Heart right ventricle (tissue), 16 donors: ENCODE measurements around the gene TNFRSF8. TPM values are rescaled to one million over a fixed set of nuclear protein-coding genes. Genes with fewer than 3 reads are reported as not detected.
A peak's percentile ranks its signal among the peaks of the same experiment; 100 is the strongest.
"Not testable (repeated sequence)": the region's sequence is repeated elsewhere in the genome, so short reads cannot be mapped to it uniquely, and the experiment has no call there.

Source experiments
- ATAC-seq, 8 donors: fragments of 200-7000 bp; cut with Tn5 transposase; one replicate each; pipeline ENCODE4 v1.9.1; 2020; ENCODE audit warnings: mild to moderate bottlenecking in 8 of 8, moderate library complexity in 8 of 8, moderate number of reproducible peaks in 1 of 8
- DNase-seq, 2 donors: peaks; one replicate each; pipeline ENCODE4 v3.0.0-alpha.2; 2020
- H3K27ac ChIP-seq, 10 donors: fragments of 200-600 bp; sonication (generic) in 2 of 10; one replicate each; pipeline versions ENCODE4 v1.5.0 to v1.8.0; 2020 to 2022; ENCODE audit warnings: mild to moderate bottlenecking in 3 of 10
- H3K27me3 ChIP-seq, 7 donors: fragments of 200-600 bp; one replicate each; pipeline ENCODE4 v1.8.0; 2021 to 2022; ENCODE audit warnings: mild to moderate bottlenecking in 2 of 7
- H3K36me3 ChIP-seq, 9 donors: fragments of 200-600 bp; sonication (generic) in 1 of 9; one replicate each; pipeline versions ENCODE4 v1.5.0 to v1.8.0; 2020 to 2022; ENCODE audit warnings: mild to moderate bottlenecking in 2 of 9
- H3K4me1 ChIP-seq, 9 donors: fragments of 200-600 bp; sonication (generic) in 1 of 9; one replicate each; pipeline versions ENCODE4 v1.5.0 to v1.8.0; 2020 to 2022; ENCODE audit warnings: mild to moderate bottlenecking in 4 of 9
- H3K4me3 ChIP-seq, 10 donors: fragments of 200-600 bp; sonication (generic) in 2 of 10; one replicate each; pipeline versions ENCODE4 v1.5.0 to v1.8.0; 2020 to 2022; ENCODE audit warnings: mild to moderate bottlenecking in 7 of 10, moderate library complexity in 2 of 10
- H3K9me3 ChIP-seq, 11 donors: fragments of 200-600 bp in 10 of 11; sonication (generic) in 2 of 11; one replicate each; pipeline versions ENCODE4 v1.5.0 to v1.8.0; 2013 to 2022; ENCODE audit warnings: mild to moderate bottlenecking in 2 of 11, control low read depth in 1 of 11, moderate library complexity in 1 of 11
- WGBS, 2 donors: extraction: QIAGEN DNeasy Blood & Tissue Kit; methylation state at CpG; one replicate each; pipeline ENCODE4 v1.1.7; 2013; ENCODE audit warnings: inconsistent platforms in 1 of 2; 5-methylcytosine and 5-hydroxymethylcytosine counted together
- intact Hi-C, 10 donors: fragments of 100-400 bp; cut with DNase I; formaldehyde crosslinking; loops; one replicate each; pipeline versions ENCODE4 v1.11.1 to v1.14.2; 2022
- polyA plus RNA-seq, 2 donors: library from polyadenylated mRNA; stranded (reverse); fragments of 200-250 nt; gene quantifications; one replicate each; pipeline ENCODE4 v1.2.3, GENCODE V29; 2013
- total RNA-seq, 10 donors: library from RNA; stranded (reverse); fragmentation: NEBNext Ultra II Directional in 3 of 10; extraction: Animal tissue kit (Norgen Biotek cat#: 25700) in 3 of 10; gene quantifications; one replicate each; pipeline versions ENCODE4 v1.2.1 to v1.2.4, GENCODE V29; 2021 to 2023
- TF ChIP-seq, protein P1 (sequence below), 9 donors: fragments of 200-600 bp; sonication (generic) in 2 of 9; IDR thresholded peaks; one replicate each; pipeline versions ENCODE4 v1.5.0 to v1.8.0; 2021 to 2022; ENCODE audit warnings: antibody characterized with exemption in 9 of 9, mild to moderate bottlenecking in 5 of 9, moderate library complexity in 1 of 9
- donor health status: Arrhythmogenic right ventricular cardiomyopathy.
- donor health status: ischemic (EF 13 %, LVEDD 7.1; RV severe dilation, severe dysfunction).
- donor health status: healthy with polysubstance abuse.
- donor health status: DM: no; HTN: yes; CAD: no.
- donor health status: DM: no; HTN: no; CAD: no.
- donor health status: ischemic (EF 25% LVEDD 6.9; RV normal size, moderate dysfunction).
- donor health status: ischemic (EF 25% LVEDD 5.7; RV mildly dilated, moderate dysfunction).
- donor health status: healthy.
- donor health status: DM: yes; HTN: yes; CAD: no.
- donor health status: Ischemic cardiomyopathy.
- donor health status: ischemic (EF 35%, LVEDD 5.7; RV mildly dilated, moderate dysfunction).
- donor health status: nonischemic (EF 11% LVEDD 7.7; RV severe dilation, severe dysfunction).
- donor health status: DM: yes; HTN: yes; CAD: no.
- donor health status: PGD.
- donor health status: ischemic (EF 29% LVEDD 5.4; RV normal size, mild dysfunction).
- donor health status: nonischemic (EF 23%, LVEDD 6.1; RV moderate dilation, normal function).

TNFRSF8 gene
- total and polyA plus RNA-seq, 12 donors: 0.21 to 2.4 (median 1.0) TPM

DNA sequence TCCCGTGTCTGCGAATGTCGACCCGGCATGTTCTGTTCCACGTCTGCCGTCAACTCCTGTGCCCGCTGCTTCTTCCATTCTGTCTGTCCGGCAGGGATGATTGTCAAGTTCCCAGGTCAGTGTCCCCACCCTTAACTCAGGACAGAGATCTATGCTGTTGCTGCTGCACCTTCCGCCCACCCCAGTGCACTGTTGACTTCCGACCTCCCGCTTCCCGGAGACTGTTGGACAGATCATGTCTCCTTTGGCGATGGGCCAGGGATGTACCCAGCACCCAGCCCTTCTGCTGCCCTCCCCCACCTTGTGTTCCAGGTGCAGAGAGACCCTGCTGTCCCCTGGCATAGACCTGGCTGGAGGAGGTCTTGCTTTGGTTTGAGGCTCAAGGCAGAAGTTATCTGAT lies 41.3 kb downstream of the TNFRSF8 start:
- Histone ChIP-seq H3K9me3 (no peaks in the 10 kb centered on the region), H3K4me3 (no peak overlapping the region), H3K27me3 (peaks cover 0 to 31% (median 9%) of the 10 kb centered on the region in 7 donors), H3K4me1 (no peaks in the 10 kb centered on the region), H3K27ac (no peak overlapping the region), H3K36me3 (no peaks in the 10 kb centered on the region)
- ATAC-seq: no peak
- intact Hi-C loops: no loop called here
- TF ChIP-seq, protein P1, sequence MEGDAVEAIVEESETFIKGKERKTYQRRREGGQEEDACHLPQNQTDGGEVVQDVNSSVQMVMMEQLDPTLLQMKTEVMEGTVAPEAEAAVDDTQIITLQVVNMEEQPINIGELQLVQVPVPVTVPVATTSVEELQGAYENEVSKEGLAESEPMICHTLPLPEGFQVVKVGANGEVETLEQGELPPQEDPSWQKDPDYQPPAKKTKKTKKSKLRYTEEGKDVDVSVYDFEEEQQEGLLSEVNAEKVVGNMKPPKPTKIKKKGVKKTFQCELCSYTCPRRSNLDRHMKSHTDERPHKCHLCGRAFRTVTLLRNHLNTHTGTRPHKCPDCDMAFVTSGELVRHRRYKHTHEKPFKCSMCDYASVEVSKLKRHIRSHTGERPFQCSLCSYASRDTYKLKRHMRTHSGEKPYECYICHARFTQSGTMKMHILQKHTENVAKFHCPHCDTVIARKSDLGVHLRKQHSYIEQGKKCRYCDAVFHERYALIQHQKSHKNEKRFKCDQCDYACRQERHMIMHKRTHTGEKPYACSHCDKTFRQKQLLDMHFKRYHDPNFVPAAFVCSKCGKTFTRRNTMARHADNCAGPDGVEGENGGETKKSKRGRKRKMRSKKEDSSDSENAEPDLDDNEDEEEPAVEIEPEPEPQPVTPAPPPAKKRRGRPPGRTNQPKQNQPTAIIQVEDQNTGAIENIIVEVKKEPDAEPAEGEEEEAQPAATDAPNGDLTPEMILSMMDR (IDR thresholded peaks at IDR 0.05): no peak
- 48 to 51% methylated on average over 13 of the region's 13 CpGs for WGBS, 2 donors
- no peak for DNase-seq

DNA sequence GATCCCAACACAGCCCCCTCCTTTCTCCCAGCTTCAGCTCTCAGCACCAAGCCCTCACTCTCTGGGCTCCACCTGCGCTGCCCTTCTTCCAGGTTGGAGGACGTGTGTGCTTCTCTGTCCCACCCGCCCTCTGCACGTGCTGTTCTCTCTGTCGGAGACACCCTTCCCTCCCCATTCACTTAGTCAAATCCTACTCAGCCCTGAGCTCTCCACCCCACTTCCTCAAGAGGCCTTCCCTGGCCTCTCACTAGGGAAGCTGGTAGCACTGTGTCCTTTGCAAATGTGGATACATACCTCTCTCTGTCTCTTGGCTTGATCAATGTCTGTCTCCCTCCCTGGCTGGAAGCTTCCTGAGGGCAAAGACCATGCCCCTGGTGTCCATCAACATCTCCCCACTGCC lies 43.0 kb downstream of the TNFRSF8 start:
- no peaks in the 10 kb centered on the region for H3K36me3 ChIP-seq
- no peak overlapping the region for H3K4me3 ChIP-seq
- H3K9me3 ChIP-seq: no peaks in the 10 kb centered on the region
- intact Hi-C loops: no loop called here
- WGBS, 2 donors: 79% methylated on average over 5 of the region's 5 CpGs
- TF ChIP-seq, protein P1 (IDR thresholded peaks at IDR 0.05): no peak
- H3K27ac ChIP-seq: no peak overlapping the region
- peaks cover 0 to 31% (median 9%) of the 10 kb centered on the region in 7 donors for H3K27me3 ChIP-seq
- DNase-seq: no peak
- no peak for ATAC-seq
- no peaks in the 10 kb centered on the region for H3K4me1 ChIP-seq

DNA sequence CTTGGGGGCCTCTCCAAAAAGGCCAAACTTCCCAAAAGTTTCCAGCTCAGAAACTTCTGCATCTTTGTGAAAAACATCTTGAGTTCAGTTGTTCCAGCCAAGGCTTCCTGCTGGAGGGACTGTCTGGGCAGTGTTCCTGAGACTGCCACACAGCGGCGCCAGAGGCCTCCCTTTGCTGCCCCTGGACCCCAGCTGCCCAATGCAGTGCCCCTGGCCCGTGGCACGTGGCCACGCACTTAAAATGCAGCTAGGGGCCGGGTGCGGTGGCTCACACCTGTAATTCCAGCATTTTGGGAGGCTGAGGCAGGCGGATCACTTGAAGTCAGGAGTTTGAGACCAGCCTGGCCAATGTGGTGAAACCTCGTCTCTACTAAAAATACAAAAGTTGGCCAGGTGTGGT lies 43.8 kb downstream of the TNFRSF8 start:
- H3K9me3 ChIP-seq, ATAC-seq, H3K36me3 ChIP-seq, H3K27ac ChIP-seq, DNase-seq, H3K4me1 ChIP-seq, intact Hi-C loops, H3K4me3 ChIP-seq: not testable (repeated sequence)
- TF ChIP-seq, protein P1 (IDR thresholded peaks at IDR 0.05): peak in 3 of 9 donors; percentile 16 to 30 (median 27)
- peaks cover 0 to 31% (median 9%) of the 10 kb centered on the region in 7 donors for H3K27me3 ChIP-seq
- 68 to 73% methylated on average over 9 of the region's 9 CpGs for WGBS, 2 donors

DNA sequence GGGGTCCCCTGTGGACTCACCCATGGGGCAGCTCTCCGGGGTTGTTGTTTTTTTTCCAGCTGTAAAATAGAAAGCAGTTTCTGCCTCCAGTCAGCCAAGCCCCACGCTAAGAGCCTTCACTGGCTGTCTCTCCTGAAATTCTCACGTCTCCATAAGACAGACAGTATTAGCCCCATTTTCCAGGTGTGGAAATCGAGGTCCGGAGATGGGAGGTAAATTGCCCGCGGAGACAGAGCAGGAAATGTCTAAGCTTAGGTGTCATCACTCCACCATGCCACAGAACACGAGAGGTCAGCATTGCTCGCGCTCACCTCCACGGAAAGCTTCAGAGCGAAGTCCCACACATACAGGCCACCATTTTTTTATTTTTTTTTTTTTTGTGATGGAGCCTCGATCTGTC lies 44.6 kb downstream of the TNFRSF8 start:
- H3K27me3 ChIP-seq: peaks cover 0 to 31% (median 9%) of the 10 kb centered on the region in 7 donors

More for the DNA sequence above, 44.6 kb downstream of the TNFRSF8 start:
- intact Hi-C loops: no loop called here
- Histone ChIP-seq H3K27ac (no peak overlapping the region), H3K36me3 (no peaks in the 10 kb centered on the region), H3K9me3 (no peaks in the 10 kb centered on the region), H3K4me3 (no peak overlapping the region), H3K4me1 (peaks cover 0 to 5% (median 0%) of the 10 kb centered on the region in 9 donors)
- WGBS, 2 donors: 71 to 81% methylated on average over 13 of the region's 13 CpGs
- DNase-seq (no peak), ATAC-seq (no peak)
- TF ChIP-seq, protein P1 (IDR thresholded peaks at IDR 0.05): no peak
